Upper lobe of left lung (tissue), 4 donors: ENCODE data around the gene CUBN.

Source experiments
- CTCF ChIP-seq, 6 experiments: fragments of 450-650 bp in 4 of 6; fragments of 200-600 bp in 2 of 6; sonication (generic) in 2 of 6; IDR thresholded peaks; one replicate each; pipeline ENCODE4 v1.5.1; 2016 to 2019; ENCODE audit warnings: antibody characterized with exemption in 6 of 6
- POLR2A ChIP-seq, 4 donors: fragments of 450-650 bp; IDR thresholded peaks; one replicate each; pipeline ENCODE4 v1.5.1; 2016 to 2017; ENCODE audit warnings: antibody characterized with exemption in 4 of 4, mild to moderate bottlenecking in 2 of 4

GRCh38 chr10:17081431-17081830 is 48.2 kb downstream of the CUBN start:
- TF ChIP-seq POLR2A (IDR thresholded peaks at IDR 0.05) (no peak), CTCF (IDR thresholded peaks at IDR 0.05) (no peak)
